SU-DHL-6 (cell line): ENCODE results near the gene MRPS27.
A peak's percentile ranks its signal among the peaks of the same experiment; 100 is the strongest.

Source experiments
- H2AFZ ChIP-seq: fragments of 200-600 bp; sonication (generic); 2 replicates; pipeline ENCODE4 v1.6.1; 2014; ENCODE audit warnings: low read depth, mild to moderate bottlenecking, moderate library complexity, mixed read lengths, antibody characterized with exemption, low read length; ENCODE audit not compliant: severe bottlenecking
- H3F3A ChIP-seq: fragments of 200-600 bp; shearing (Covaris generic); 2 replicates; pipeline ENCODE4 v1.6.0; 2016; ENCODE audit warnings: antibody characterized with exemption, mild to moderate bottlenecking; ENCODE audit not compliant: insufficient read depth
- H3K27ac ChIP-seq: fragments of 200-600 bp; sonication (generic); 2 replicates; pipeline ENCODE4 v1.5.1; 2016; ENCODE audit warnings: low read depth, mild to moderate bottlenecking, low read length, moderate library complexity, mixed read lengths
- H3K27me3 ChIP-seq: fragments of 200-600 bp; sonication (generic), shearing (Covaris generic); 2 replicates; pipeline ENCODE4 v1.6.0; 2014; ENCODE audit warnings: mild to moderate bottlenecking, low read length
- H3K36me3 ChIP-seq: fragments of 200-600 bp; sonication (generic); 2 replicates; pipeline ENCODE4 v1.6.1; 2014; ENCODE audit warnings: mild to moderate bottlenecking, low read length, mixed read lengths
- H3K4me2 ChIP-seq: fragments of 300-600, 200-600 bp; shearing (Covaris generic), sonication (generic); 2 replicates; pipeline ENCODE4 v1.6.0; 2014; ENCODE audit warnings: low read length, low read depth, mild to moderate bottlenecking; ENCODE audit not compliant: poor library complexity, severe bottlenecking
- H3K4me3 ChIP-seq: fragments of 200-600 bp; sonication (generic); 2 replicates; pipeline ENCODE4 v1.5.1; 2014; ENCODE audit warnings: antibody characterized with exemption, low read length, mild to moderate bottlenecking, mixed read lengths; ENCODE audit not compliant: insufficient read depth, poor library complexity, severe bottlenecking
- H3K79me2 ChIP-seq: fragments of 200-600 bp; sonication (generic); 2 replicates; pipeline ENCODE4 v1.6.1; 2014; ENCODE audit warnings: mild to moderate bottlenecking, low read length, moderate library complexity; ENCODE audit not compliant: insufficient read depth
- H3K9ac ChIP-seq: fragments of 200-600 bp; sonication (generic); 2 replicates; pipeline ENCODE4 v1.7.0; 2014; ENCODE audit warnings: mild to moderate bottlenecking, low read length
- H3K9me2 ChIP-seq: fragments of 200-600 bp; sonication (generic); replicated peaks from 2 replicates; pipeline ENCODE4 v1.6.1; 2014; ENCODE audit warnings: low read length; ENCODE audit not compliant: insufficient read depth
- H3K9me3 ChIP-seq: fragments of 200-600 bp; sonication (generic); 2 replicates; pipeline ENCODE4 v1.6.1; 2014; ENCODE audit warnings: low read length, mixed read lengths; ENCODE audit not compliant: insufficient read depth
- H4K20me1 ChIP-seq: fragments of 200-600 bp; sonication (generic); 2 replicates; pipeline ENCODE4 v1.6.1; 2014; ENCODE audit warnings: low read depth, mild to moderate bottlenecking, antibody characterized with exemption, low read length, moderate library complexity, mixed read lengths
- CTCF ChIP-seq: fragments of 200-600 bp; sonication (generic); IDR thresholded peaks from one replicate; pipeline ENCODE4 v1.5.1; 2017; ENCODE audit warnings: antibody characterized with exemption, mild to moderate bottlenecking, low read length, moderate library complexity; ENCODE audit not compliant: insufficient read depth, poor library complexity, severe bottlenecking
- EZH2phosphoT487 ChIP-seq: fragments of 200-600 bp; sonication (generic), shearing (Covaris generic); conservative IDR thresholded peaks from 2 replicates; pipeline ENCODE4 v1.6.1; 2018; ENCODE audit warnings: mild to moderate bottlenecking, antibody characterized with exemption, low read length, moderate library complexity, mixed read lengths

MRPS27 gene

DNA sequence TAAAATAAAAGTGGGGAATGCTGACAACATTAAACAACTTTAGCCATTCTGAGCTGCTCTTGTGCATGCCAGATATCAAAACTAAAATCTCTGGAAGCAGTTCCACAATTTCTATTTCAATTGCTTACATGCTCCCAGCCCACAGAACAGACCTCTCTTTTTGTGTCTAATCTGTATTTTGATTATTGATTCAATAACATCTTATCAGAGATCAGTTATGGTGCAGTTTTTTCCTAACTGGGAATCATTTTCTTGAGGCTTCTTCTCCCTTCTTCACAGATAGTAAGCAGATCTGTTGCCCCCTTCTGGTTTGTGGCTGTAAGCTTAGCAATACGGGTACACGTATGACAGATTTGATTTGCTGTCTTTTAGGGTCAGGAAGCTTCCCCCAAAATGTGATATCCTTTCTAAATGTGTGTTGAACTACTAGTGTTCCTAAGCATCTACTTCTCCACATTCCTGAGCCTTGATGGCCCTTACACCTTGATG lies 39.4 kb downstream of the MRPS27 start:
- no peak overlapping the region for H3K9ac ChIP-seq
- H3K4me3 ChIP-seq = no peak overlapping the region
- H3K79me2 ChIP-seq = peaks cover 41% of the 10 kb centered on the region
- no peaks in the 10 kb centered on the region for H4K20me1 ChIP-seq
- peaks cover 41% of the 10 kb centered on the region for H3K36me3 ChIP-seq
- no peaks in the 10 kb centered on the region for H3K9me3 ChIP-seq
- peak overlapping the region; percentile 30; the same call in 1 of the 2 replicates for H3K27ac ChIP-seq
- peaks cover 19% of the 10 kb centered on the region; the same call in 1 of the 2 replicates for H3F3A ChIP-seq
- no peak overlapping the region for H3K4me2 ChIP-seq
- TF ChIP-seq EZH2phosphoT487 (no peak), CTCF (peak; percentile 38)
- H3K9me2 ChIP-seq = no peaks in the 10 kb centered on the region
- no peak overlapping the region for H2AFZ ChIP-seq
- H3K27me3 ChIP-seq = no peaks in the 10 kb centered on the region

DNA sequence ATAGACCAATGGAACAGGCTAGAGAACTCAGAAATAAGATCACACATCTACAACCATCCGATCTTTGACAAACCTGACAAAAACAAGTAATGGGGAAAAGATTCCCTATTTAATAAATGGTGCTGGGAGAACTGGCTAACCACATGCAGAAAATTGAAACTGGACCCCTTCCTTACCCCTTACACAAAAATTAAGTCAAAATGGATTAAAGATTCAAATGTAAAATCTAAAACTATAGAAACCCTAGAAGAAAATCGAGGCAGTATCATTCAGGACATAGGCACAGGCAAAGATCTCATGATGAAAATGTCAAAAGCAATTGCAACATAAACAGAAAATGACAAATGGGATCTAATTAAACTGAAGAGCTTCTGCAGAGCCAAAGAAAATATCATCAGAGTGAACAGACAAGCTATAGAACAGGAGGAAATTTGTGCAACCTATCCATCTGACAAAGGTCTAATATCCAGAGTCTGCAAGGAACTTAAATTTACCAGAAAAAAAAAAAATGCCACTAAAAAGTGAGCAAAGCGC lies 43.8 kb downstream of the MRPS27 start:
- Histone ChIP-seq H3K4me3 (no peak overlapping the region), H3K36me3 (peaks cover 37% of the 10 kb centered on the region), H3K27me3 (no peaks in the 10 kb centered on the region), H3K4me2 (no peak overlapping the region), H3K9me2 (no peaks in the 10 kb centered on the region), H3F3A (peaks cover 9% of the 10 kb centered on the region; the same call in 1 of the 2 replicates), H3K79me2 (peaks cover 71% of the 10 kb centered on the region), H3K27ac (no peak overlapping the region), H4K20me1 (no peaks in the 10 kb centered on the region), H2AFZ (no peak overlapping the region), H3K9me3 (no peaks in the 10 kb centered on the region), H3K9ac (no peak overlapping the region)
- TF ChIP-seq CTCF (no peak), EZH2phosphoT487 (no peak)

GRCh38 chr5:72273547-72273946 lies 46.5 kb downstream of the MRPS27 start:
- peaks cover 21% of the 10 kb centered on the region for H3K36me3 ChIP-seq
- TF ChIP-seq CTCF = no peak
- no peak for TF ChIP-seq EZH2phosphoT487

More at GRCh38 chr5:72273547-72273946, 46.5 kb downstream of the MRPS27 start:
- Histone ChIP-seq H3K27ac (no peak overlapping the region), H2AFZ (no peak overlapping the region), H3K9me3 (no peaks in the 10 kb centered on the region), H3K9me2 (no peaks in the 10 kb centered on the region), H3K4me3 (no peak overlapping the region), H4K20me1 (no peaks in the 10 kb centered on the region), H3K4me2 (no peak overlapping the region), H3K9ac (no peak overlapping the region), H3K27me3 (no peaks in the 10 kb centered on the region), H3K79me2 (peaks cover 78% of the 10 kb centered on the region), H3F3A (0 out of 2 replicates have a peak, but pooled peaks cover 4% of the 10 kb centered on the region)
